ENCODE data around the gene ANKH.
"Not testable (repeated sequence)": the region's sequence is repeated elsewhere in the genome, so short reads cannot be mapped to it uniquely, and the experiment has no call there.

Gene ANKH

GRCh38 chr5:14882658-14883580 lies 11.3 kb upstream of the ANKH start:
- no peak for DNase-seq (ENCODE audit: low spot score)

- DNase-seq (ENCODE audit: low spot score): no peak
Measured at GRCh38 chr5:14881826-14882225, 10.2 kb upstream of the ANKH start.

- DNase-seq (ENCODE audit: low spot score): no peak
Measured at GRCh38 chr5:14880688-14881087, 9.1 kb upstream of the ANKH start.

- no peak for DNase-seq (ENCODE audit: low spot score)
Measured at GRCh38 chr5:14879937-14880589, 8.5 kb upstream of the ANKH start.

GRCh38 chr5:14879393-14879792 lies 7.8 kb upstream of the ANKH start:
- no peak for DNase-seq (ENCODE audit: low spot score)

GRCh38 chr5:14878192-14878591 lies 6.6 kb upstream of the ANKH start:
- DNase-seq (ENCODE audit: low spot score): not testable (repeated sequence)

GRCh38 chr5:14876095-14876494 lies 4.5 kb upstream of the ANKH start:
- DNase-seq (ENCODE audit: low spot score): no peak

GRCh38 chr5:14873790-14874189 lies 2.2 kb upstream of the ANKH start:
- no peak for DNase-seq (ENCODE audit: low spot score)

- DNase-seq (ENCODE audit: low spot score): no peak
Measured at GRCh38 chr5:14873093-14873492, 1.5 kb upstream of the ANKH start.

GRCh38 chr5:14872070-14872989 lies 752 bp upstream of the ANKH start:
- peak; percentile 24 for DNase-seq (ENCODE audit: low spot score)

GRCh38 chr5:14870337-14871213 lies 1.0 kb downstream of the ANKH start:
- peak; percentile 45 for DNase-seq (ENCODE audit: low spot score)

GRCh38 chr5:14869668-14870164 lies 1.9 kb downstream of the ANKH start:
- DNase-seq (ENCODE audit: low spot score): no peak

GRCh38 chr5:14869233-14869632 lies 2.3 kb downstream of the ANKH start:
- no peak for DNase-seq (ENCODE audit: low spot score)

- DNase-seq (ENCODE audit: low spot score): no peak
Measured at GRCh38 chr5:14868771-14869170, 2.8 kb downstream of the ANKH start.

GRCh38 chr5:14864181-14864812 lies 7.3 kb downstream of the ANKH start:
- no peak for DNase-seq (ENCODE audit: low spot score)

GRCh38 chr5:14863105-14863504 lies 8.5 kb downstream of the ANKH start:
- DNase-seq (ENCODE audit: low spot score): no peak

GRCh38 chr5:14861123-14861765 lies 10.3 kb downstream of the ANKH start:
- no peak for DNase-seq (ENCODE audit: low spot score)

GRCh38 chr5:14859980-14860379 lies 11.6 kb downstream of the ANKH start:
- no peak for DNase-seq (ENCODE audit: low spot score)

GRCh38 chr5:14859150-14859549 lies 12.4 kb downstream of the ANKH start:
- no peak for DNase-seq (ENCODE audit: low spot score)

GRCh38 chr5:14855366-14855765 lies 16.2 kb downstream of the ANKH start:
- no peak for DNase-seq (ENCODE audit: low spot score)
